HG03571 (cell line): ENCODE results near the gene CHMP1A.
"Not testable (repeated sequence)": the region's sequence is repeated elsewhere in the genome, so short reads cannot be mapped to it uniquely, and the experiment has no call there.

ENCODE experiments used
- ATAC-seq: cut with Tn5 transposase; IDR thresholded peaks from one replicate; pipeline ENCODE4 v1.9.1; 2021; ENCODE audit not compliant: unreplicated experiment

CHMP1A gene

DNA sequence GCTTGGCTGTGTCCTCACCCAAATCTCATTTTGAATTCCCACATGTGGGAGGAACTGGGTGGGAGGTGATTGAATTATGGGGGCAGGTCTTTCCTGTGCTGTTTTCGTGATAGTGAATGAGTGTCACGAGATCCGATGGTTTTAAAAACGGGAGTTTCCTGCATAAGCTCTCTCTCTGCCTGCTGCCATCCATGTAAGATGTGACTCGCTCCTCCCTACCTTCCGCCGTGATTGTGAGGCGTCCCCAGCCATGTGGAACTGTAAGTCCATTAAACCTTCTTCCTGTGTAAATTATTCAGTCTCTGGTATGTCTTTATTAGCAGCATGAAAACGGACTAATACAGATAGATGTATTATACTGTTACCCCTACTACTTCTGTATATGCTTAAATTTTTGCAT lies 3.7 kb upstream of the CHMP1A start:
- no peak for ATAC-seq

DNA sequence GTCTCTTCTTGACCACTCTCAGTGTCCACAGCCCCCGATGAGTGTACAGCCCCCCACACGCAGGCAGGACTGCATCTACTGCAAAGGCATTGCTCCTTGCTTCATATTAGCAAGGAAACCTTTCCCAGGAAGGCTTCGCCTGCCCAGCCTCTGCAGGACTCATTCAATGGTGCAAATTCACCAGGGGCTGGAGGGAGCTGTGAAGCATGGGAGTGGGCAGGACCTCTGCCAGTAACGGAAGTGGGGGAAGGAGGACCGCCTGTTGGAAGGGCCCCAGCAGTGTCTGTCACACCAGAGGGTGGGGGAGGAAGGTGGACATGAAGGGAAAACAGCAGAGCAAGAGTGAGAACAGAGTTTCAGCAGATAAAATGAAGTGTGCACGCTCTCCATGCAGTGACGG lies 2.6 kb upstream of the CHMP1A start:
- ATAC-seq, result no peak

DNA sequence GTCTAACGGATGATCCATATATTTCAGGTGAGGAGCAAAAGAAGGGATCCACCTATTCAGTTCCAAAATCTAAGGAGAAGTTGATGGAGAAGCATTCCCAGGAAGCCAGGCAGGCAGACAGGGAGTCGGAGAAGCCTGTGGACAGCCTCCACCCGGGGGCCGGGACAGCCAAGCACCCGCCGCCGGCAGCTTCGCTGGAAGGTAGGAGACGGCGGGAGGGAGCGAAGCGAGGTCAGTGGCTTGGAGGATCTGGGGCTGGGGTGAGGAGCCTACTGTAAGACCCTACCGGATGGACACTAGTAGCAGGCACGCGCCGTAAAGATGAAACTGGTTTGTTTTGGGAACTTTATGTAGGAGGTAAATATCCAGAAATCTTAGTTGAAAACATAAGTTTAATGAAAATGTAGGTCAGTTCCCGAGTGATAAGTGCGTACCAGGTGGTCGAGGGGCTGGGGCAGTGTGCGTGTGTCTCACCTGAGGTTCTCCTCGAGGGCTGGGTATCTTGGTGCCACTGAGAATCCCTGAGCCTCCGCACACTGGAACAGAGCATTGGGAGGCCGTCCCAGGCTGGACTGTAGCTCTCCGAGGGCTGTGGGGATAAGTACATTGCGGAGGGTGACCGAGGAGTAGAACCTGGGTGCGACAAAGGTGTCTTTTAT lies 842 bp upstream of the CHMP1A start:
- no peak for ATAC-seq

DNA sequence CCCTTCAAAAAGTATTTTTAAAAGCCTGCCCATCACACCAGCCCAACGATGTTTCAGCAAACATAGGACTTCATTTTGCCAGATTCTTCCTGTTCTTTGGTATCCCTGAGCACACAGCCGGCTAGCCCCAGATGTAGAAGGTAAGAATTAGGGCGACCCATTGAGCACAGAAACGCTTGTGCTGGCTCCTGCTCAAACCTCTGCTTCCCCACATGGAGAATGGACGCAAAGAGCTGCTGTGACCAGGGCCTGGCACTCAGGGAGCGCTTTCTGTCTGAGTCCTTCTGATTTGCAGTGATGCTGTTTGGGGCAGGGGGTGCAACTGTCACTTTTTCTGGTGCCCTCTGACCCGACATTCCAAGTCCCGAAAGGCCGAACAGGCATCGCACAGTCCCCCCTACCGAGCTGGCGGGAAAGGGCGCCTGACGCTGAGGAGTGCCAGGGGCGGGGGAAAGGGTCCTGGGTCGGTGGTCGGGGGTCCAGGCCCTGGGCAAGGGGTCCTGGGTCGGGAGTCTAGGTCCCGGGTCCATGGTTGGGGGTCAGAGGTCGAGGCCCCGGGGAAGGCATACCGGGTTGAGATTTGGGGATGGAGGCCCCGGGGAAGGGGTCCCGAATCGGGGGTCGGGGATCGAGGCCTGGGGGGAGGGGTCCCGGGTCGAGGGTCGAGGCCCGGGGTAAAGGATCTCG lies 930 bp downstream of the CHMP1A start:
- ATAC-seq, result no peak

DNA sequence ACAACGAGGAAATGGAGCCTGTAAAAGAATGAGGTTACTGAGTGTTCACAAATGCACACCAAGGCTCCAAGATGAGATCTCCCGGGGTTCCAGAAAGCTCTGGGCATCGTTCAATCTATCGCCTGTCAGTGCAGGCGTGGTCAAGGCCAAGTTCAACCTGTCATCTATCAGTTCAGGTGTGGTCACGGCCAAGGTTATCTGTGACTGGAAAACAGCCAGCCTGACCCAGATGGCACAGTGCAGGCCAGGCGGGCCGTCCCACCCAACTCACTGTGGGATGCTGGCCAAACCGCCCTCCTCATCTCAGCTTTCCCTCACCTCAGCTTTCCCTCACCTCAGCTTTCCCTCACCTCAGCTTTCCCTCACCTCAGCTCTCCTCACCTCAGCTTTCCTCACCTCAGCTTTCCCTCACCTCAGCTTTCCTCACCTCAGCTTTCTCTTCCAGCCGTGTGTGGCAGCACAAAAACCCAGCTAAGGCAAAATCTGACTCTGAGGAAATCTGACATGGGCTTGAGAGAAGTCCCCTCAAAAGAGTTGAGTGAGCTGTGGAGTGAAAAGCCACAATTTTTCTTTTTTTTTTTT lies 2.4 kb downstream of the CHMP1A start:
- no peak for ATAC-seq

DNA sequence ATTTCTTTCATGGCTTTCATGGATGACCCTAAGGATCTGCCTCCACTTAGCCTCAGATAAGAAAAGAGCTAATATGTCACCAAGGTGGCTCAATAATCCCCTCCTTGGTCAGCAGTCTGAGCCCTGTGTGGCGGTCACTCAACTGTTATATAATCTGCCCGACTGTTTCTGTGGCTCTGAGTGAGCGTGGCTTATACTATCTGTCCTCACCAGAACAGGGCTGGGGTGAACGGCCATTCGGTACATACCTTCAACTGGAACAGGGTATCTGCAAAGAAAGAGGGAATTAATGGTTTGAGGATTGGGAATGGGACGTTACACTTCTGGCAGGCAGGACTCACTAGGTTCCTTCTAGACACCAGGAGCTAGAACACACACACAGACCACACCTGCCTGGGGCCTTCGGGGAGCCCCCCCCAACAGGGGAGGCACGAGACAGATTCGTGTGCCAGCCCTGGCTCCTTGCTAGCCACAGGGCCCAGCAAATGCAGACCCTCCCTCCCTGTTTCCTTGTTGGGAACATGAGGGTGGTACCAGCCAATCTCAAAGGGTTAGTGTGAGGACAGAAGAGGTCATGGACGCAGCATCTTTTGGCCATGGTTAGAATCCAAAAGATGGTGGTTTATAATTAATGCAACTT lies 3.7 kb downstream of the CHMP1A start:
- ATAC-seq, result no peak

DNA sequence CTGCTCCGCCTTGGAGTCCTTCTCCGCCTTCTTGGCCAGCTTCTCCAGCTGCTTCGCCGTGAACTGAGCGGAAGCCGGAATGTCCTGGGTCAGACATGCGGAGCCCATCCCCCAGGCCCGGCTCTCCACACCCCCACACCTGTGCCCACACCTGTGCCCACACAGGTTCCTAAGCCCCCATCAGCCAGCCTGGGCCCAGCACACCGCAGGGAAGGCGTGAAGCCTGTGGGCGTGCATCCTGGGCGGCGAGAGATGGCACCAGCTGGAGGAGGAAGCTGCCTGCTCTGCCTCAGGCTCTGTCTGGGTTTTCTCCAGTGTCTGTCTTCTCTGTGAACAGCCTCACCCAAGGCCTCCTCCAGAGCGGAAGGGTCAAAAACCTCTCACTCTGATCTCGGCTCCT lies 5.9 kb downstream of the CHMP1A start:
- no peak for ATAC-seq

DNA sequence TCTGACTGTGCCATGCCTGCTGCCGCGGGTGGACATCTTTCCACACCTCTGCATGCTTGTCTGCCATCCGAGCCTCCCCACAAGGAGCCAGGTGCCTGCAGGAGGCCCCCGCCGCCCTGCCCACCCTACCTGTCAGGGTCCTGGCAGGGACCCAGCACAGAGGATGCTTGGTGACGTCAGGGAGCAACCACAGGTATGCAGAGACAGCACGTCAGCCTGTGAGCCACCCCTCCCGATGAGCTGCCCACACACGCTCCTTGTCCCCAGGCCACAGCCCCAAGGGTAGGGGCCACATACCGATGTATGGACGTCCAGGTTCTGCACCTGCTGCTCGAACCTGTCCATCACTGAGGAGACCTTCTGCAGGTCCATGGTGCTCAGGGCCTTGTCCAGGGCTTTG lies 10.6 kb downstream of the CHMP1A start:
- no peak for ATAC-seq

DNA sequence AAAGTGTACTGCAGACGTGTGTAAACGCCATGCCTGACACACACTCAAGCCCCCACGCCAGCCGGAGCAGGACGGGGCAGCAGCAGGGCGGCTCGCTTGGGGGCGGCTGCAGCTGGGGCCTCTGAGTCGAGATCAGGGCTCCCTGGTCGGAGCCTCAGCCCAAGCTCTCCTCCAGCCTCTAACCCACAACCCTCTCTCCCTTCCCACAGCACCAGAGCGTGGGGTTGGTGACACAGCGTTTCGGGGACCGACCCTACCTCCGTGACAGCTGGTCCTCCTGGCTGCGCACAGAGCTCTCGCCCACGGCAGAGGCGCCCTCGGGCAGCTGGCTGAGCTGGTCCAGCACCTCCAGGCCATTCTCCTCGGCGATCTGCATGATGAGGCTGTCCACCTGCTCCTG lies 11.2 kb downstream of the CHMP1A start:
- ATAC-seq, result no peak

DNA sequence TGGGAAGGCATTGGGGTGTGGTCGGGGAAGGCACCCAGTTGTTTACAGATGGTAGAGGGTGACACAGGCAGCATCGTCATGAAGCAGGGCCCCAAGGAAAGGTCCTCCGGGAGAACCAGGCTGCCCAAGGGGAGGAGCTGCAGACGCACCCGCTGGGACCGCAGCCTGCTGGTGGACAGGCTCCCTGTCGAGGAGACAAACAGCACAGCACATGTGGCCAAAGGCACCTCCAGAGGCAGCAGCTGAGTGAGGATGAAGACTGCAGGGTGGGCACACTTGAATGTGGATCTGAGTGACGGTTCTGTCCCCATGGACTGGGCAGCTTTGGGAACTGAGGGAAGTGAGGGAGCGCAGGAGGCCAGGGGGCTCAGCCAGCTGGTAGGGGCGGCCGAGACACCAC lies 12.4 kb downstream of the CHMP1A start:
- no peak for ATAC-seq

DNA sequence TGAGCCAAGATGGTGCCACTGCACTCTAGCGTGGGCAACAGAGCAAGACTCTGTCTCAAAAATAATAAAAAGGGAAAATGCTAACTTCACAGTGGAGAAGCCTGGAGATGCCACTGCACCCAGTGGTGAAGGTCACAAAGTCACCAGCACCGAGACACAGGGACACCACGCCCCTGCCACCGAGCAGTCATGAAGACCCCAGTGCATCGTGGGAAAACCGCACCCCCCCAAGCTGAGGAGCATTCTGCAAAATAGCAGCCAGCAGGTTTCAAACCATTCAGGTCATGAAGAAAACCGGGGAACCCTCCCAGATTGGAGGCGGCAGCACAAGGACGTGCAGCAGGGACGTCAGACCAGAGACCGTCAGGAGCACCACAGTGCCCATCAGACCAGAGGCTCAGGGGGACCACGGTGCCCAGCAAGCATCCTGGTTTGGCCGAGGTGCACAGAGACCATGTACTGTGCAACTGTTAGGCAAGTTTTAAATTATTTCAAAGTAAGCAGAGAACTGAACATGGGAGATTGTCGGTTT lies 13.7 kb downstream of the CHMP1A start:
- ATAC-seq, result no peak

DNA sequence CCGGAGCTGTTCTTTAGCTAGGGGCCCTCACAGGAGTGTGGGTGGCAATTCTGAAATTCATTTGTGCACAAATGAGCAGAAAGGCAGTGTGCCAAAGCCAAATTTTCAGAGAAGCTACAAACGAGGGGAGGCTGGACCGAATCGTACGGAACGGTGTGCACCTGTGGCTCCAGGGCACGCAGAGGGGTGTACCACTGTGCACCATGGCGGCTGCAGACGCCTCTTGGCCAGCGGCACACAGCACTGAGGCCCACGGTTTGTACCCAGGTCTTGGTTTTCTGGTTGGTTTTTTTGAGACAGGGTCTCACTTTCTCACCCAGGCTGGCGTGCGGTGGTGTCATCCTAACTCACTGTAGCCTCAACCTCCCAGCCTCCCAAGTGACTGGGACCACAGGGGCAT lies 14.9 kb downstream of the CHMP1A start:
- ATAC-seq, result no peak

DNA sequence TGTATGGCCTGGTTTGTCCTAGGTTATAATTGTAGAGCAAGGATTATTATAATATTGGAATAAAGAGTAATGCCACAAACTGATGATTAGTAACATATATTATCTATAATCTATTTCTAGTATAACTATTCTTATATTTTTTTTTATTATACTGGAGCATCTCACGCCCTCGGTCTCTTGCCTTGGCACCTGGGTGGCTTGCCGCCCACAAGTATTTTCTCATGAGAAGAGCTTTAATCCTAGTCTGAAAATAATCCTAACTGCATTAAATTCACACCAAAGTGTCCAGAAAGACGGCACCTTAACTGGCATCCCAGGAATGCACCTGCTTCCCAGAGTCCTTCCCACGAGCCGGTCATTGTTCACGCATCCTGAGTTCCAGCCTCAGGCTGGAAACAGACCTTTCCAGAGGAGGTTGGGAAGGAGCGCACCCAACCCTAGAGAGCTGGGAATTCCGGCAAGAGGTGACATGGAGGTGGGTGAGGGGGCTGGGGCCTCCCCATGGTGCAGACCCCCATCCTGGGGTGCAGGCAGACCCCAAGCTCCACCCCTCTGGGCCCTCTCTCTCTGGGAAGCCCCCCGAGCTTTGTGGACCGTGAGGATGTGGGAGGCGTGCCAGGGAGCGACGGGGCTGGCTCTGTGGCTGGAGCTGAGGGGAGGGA lies 15.9 kb downstream of the CHMP1A start:
- ATAC-seq, result no peak

DNA sequence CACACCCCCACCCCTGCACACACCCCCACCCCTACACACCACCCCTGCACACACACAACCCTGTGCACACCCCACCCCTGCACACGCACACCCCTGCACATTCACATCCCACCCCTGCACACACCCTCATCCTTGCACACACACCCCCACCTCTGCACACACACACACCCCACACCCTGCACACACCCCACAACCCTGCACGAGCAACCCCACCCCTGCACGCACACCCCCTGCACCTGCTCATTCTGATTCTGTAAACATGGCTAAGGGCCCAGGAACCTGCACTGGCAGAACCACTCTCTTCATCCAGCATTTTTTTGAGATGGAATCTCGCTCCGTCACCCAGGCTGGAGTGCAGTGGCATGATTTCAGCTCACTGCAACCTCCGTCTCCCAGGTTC lies 18.1 kb downstream of the CHMP1A start:
- ATAC-seq, result no peak

DNA sequence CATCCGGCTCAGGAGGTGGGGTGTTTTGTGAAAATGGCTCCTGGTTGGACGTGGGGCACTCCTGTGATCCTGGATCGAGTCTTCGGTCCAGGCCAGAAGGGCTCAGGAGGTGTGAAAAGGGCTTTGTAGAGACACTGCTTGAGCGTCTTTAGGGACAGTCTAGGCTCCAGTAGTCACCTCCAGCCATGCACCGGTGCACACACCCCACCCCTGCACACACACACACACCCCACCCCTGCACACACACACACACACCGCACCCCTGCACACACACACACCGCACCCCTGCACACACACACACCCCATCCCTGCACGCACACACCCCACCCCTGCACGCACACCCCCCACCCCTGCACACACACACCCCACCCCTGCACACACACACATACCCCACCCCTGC lies 19.1 kb downstream of the CHMP1A start:
- ATAC-seq, result no peak

DNA sequence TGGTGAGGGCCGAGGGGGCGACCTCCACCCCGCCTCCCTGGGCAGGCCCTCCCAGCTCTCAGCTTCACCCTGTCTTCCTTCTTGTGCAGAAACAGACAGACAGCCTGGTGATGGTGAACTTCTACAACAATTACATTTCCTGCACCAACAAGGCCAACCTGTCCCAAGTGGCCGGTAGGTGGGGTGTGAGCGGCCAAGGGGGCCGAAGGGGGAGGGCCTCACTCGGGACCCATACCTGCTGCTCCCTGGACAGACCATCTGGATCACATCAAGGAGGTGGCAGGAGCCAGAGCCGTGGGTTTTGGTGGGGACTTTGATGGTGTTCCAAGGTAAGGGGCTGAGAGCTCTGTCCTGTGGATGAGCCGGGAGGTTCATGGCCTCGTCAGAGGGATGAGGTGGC lies 20.1 kb downstream of the CHMP1A start:
- no peak for ATAC-seq

DNA sequence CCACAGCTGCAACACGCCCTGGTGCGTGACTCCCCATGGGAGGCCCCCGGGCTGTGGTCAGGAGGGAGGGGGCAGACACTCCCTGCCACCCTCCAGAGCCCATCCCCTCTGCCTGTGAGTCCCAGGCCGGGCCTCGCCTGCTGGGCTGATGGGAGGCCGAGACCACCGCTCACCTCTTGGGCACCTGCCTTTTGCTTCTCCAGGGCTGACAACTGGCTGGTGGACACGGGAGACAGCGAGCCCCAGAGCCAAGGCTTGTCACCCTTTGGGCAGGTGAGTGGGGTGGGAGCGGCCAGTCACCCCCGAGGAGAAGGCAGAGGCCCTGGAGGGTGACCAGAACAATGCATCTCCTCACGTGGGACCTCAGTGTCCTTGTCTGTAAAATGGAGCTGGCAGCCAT lies 20.8 kb downstream of the CHMP1A start:
- ATAC-seq, result no peak

DNA sequence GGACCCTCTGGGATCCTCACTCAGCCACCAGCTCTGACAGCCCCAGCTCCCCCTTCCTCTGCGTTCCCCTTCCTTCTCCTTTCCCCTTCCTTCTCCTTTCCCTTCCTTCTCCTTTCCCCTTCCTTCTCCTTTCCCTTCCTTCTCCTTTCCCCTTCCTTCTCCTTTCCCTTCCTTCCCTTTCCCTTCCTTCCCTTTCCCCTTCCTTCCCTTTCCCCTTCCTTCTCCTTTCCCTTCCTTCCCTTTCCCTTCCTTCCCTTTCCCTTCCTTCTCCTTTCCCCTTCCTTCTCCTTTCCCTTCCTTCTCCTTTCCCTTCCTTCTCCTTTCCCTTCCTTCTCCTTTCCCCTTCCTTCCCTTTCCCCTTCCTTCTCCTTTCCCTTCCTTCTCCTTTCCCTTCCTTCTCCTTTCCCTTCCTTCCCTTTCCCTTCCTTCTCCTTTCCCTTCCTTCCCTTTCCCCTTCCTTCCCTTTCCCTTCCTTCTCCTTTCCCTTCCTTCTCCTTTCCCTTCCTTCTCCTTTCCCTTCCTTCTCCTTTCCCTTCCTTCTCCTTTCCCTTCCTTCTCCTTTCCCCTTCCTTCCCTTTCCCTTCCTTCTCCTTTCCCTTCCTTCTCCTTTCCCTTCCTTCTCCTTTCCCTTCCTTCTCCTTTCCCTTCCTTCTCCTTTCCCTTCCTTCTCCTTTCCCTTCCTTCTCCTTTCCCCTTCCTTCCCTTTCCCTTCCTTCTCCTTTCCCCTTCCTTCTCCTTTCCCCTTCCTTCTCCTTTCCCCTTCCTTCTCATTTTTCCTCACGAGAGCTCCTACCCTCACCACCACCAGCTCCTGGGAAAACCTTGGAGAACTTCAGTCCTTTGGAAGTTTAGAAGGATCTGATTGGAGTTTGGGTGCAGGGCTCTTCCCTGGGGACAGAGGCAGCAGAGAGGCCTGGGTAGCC lies 22.8 kb downstream of the CHMP1A start:
- ATAC-seq, result not testable (repeated sequence)

DNA sequence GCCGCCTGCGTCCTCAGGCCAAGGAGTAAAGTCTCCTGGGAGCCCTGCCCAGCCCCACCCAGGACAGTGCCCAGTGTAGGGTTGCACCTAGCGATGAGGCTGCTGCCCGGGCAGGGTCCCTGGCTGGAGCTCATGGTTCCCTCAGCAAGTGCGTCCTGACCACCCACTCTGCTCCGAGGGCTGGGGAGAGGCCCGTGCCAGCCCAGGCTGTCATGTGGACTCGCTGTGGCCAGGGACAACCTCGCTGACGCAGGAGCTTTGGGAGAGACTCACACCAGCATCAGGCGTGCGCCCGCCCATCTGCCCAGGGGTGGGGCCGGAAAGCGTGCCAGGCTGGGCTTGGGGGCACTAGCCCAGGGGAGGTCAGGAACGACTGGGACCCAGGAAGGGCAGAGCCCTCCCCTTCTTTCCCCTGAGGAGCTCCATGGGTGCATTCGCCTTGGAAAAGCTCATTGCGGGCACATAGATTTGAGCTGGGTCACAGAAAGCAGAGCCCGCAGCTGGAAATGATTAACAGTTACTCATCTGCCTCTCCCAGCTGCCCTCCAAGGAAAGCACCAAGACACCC lies 24.4 kb downstream of the CHMP1A start:
- ATAC-seq, result no peak
